SK-N-SH treated with all-trans-retinoic acid at 6 μM for 48 hours (cell line): ENCODE results near the gene CD300LB.
"Not testable (repeated sequence)": the region's sequence is repeated elsewhere in the genome, so short reads cannot be mapped to it uniquely, and the experiment has no call there.

Experiments used
- ATAC-seq: fragments of 200-7000 bp; cut with Tn5 transposase; 3 replicates; pipeline ENCODE4 v1.9.1; 2020; ENCODE audit warnings: mild to moderate bottlenecking, moderate library complexity
- ARNTL ChIP-seq: fragments of 450-650 bp; formaldehyde crosslinking; IDR thresholded peaks from 2 replicates; pipeline ENCODE4 v1.5.0; 2020; ENCODE audit warnings: low read depth, mild to moderate bottlenecking, moderate library complexity, borderline replicate concordance
- CSDC2 ChIP-seq: fragments of 250-450 bp; sonication (Bioruptor Pico); IDR thresholded peaks from 2 replicates; pipeline ENCODE4 v1.5.0; 2020; ENCODE audit warnings: mild to moderate bottlenecking, moderate library complexity
- ESRRG ChIP-seq: fragments of 250-450 bp; sonication (Bioruptor Pico); IDR thresholded peaks from 2 replicates; pipeline ENCODE4 v1.6.1; 2021; ENCODE audit warnings: mild to moderate bottlenecking
- GLIS3 ChIP-seq: fragments of 250-450 bp; sonication (Bioruptor Pico); IDR thresholded peaks from 2 replicates; pipeline ENCODE4 v1.5.0; 2020; ENCODE audit warnings: mild to moderate bottlenecking, moderate library complexity
- ISL1 ChIP-seq: fragments of 250-450 bp; sonication (Bioruptor Pico); IDR thresholded peaks from 2 replicates; pipeline ENCODE4 v2.1.2; 2022; ENCODE audit warnings: mild to moderate bottlenecking, moderate library complexity
- OSR1 ChIP-seq: fragments of 250-450 bp; sonication (Bioruptor Pico); IDR thresholded peaks from 2 replicates; pipeline ENCODE4 v1.8.0; 2022; ENCODE audit warnings: moderate library complexity, mild to moderate bottlenecking, inconsistent platforms
- PATZ1 ChIP-seq: fragments of 250-450 bp; sonication (Bioruptor Pico); IDR thresholded peaks from 2 replicates; pipeline ENCODE4 v1.8.0; 2020; ENCODE audit warnings: mild to moderate bottlenecking, moderate library complexity, borderline replicate concordance
- PPARA ChIP-seq: fragments of 250-450 bp; sonication (Bioruptor Pico); IDR thresholded peaks from 2 replicates; pipeline ENCODE4 v1.5.0; 2020; ENCODE audit warnings: mild to moderate bottlenecking, borderline replicate concordance
- RARB ChIP-seq: fragments of 250-450 bp; sonication (Bioruptor Pico); IDR thresholded peaks from 2 replicates; pipeline ENCODE4 v1.8.0; 2021; ENCODE audit warnings: mild to moderate bottlenecking, moderate library complexity
- SNAI2 ChIP-seq: fragments of 250-450 bp; sonication (Bioruptor Pico); IDR thresholded peaks from 2 replicates; pipeline ENCODE4 v1.5.0; 2020; ENCODE audit warnings: mild to moderate bottlenecking, moderate library complexity
- TCF4 ChIP-seq: fragments of 250-450 bp; sonication (Bioruptor Pico); IDR thresholded peaks from 2 replicates; pipeline ENCODE4 v1.8.0; 2021; ENCODE audit warnings: mild to moderate bottlenecking, moderate library complexity, borderline replicate concordance
- TOX ChIP-seq: fragments of 250-450 bp; sonication (Bioruptor Pico); IDR thresholded peaks from 2 replicates; pipeline ENCODE4 v1.8.0; 2021; ENCODE audit warnings: mild to moderate bottlenecking, moderate library complexity, borderline replicate concordance
- TSHZ2 ChIP-seq: fragments of 250-450 bp; sonication (Bioruptor Pico); IDR thresholded peaks from 2 replicates; pipeline ENCODE4 v1.5.0; 2020; ENCODE audit warnings: mild to moderate bottlenecking, moderate library complexity
- ZC3H10 ChIP-seq: fragments of 250-450 bp; sonication (Bioruptor Pico); IDR thresholded peaks from 2 replicates; pipeline ENCODE4 v1.5.1; 2021; ENCODE audit warnings: mild to moderate bottlenecking, moderate library complexity
- ZFP3 ChIP-seq: fragments of 250-450 bp; sonication (Bioruptor Pico); IDR thresholded peaks from 2 replicates; pipeline ENCODE4 v1.5.0; 2020; ENCODE audit warnings: mild to moderate bottlenecking, moderate library complexity
- ZFP30 ChIP-seq: fragments of 450-650 bp; formaldehyde crosslinking; IDR thresholded peaks from 2 replicates; pipeline ENCODE4 v1.5.0; 2022; ENCODE audit warnings: mild to moderate bottlenecking, moderate library complexity
- ZNF565 ChIP-seq: fragments of 450-650 bp; formaldehyde crosslinking; conservative IDR thresholded peaks from 2 replicates; pipeline ENCODE4 v1.5.0; 2020; ENCODE audit warnings: low read depth, mild to moderate bottlenecking, moderate library complexity
- ZNF8 ChIP-seq: fragments of 450-650 bp; formaldehyde crosslinking; IDR thresholded peaks from 2 replicates; pipeline ENCODE4 v1.5.0; 2020; ENCODE audit warnings: mild to moderate bottlenecking, moderate library complexity
- TF ChIP-seq, protein P1 (sequence below): fragments of 250-450 bp; sonication (Bioruptor Pico); IDR thresholded peaks from 2 replicates; pipeline ENCODE4 v1.8.0; 2021; ENCODE audit warnings: low read depth, mild to moderate bottlenecking, moderate library complexity, borderline replicate concordance
- TF ChIP-seq, protein P2 (sequence below): fragments of 250-450 bp; sonication (Bioruptor Pico); IDR thresholded peaks from 2 replicates; pipeline ENCODE4 v1.5.1; 2020; ENCODE audit warnings: low read depth, mild to moderate bottlenecking, moderate library complexity

The CD300LB gene

DNA sequence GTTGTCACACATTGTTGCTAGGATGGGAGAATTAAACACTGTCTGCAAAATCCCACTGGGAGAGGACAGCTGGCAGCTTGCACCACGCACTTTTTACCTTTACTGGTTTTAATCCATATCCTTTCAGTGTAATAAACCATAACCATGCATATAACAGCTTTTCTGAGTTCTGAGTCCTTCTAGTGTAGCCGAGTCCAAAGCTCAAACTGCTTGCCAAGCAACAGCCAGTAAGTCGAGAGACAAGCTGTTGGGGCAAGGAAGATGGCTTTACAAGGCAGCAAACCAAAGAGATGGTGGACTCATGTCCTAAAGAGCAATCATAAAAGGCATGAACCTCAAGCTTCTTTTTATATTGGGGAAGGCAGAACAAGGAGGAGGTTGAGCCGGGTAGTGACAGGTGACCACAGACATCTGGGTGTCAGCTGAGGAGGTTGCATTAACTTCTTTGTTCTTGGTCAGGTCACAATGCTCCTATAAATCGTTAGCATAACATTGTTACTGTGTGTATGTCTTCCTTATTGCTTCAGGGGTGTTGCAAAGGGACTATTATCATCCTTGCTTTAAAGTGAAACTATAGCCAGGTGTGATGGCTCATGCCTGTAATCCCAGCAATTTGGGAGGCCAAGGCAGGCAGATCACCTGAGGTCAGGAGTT is 43.3 kb upstream of the CD300LB start:
- no peak for ATAC-seq
- no peak for TF ChIP-seq CSDC2
- TF ChIP-seq ESRRG (CRISPR knock-in tag) = no peak
- no peak for TF ChIP-seq ARNTL (CRISPR knock-in tag)
- TF ChIP-seq ZFP3 (CRISPR knock-in tag) = no peak
- TF ChIP-seq TCF4 (CRISPR knock-in tag) = no peak
- no peak for TF ChIP-seq ZFP30 (CRISPR knock-in tag)
- TF ChIP-seq ISL1 (CRISPR knock-in tag) = no peak
- TF ChIP-seq, protein P1, sequence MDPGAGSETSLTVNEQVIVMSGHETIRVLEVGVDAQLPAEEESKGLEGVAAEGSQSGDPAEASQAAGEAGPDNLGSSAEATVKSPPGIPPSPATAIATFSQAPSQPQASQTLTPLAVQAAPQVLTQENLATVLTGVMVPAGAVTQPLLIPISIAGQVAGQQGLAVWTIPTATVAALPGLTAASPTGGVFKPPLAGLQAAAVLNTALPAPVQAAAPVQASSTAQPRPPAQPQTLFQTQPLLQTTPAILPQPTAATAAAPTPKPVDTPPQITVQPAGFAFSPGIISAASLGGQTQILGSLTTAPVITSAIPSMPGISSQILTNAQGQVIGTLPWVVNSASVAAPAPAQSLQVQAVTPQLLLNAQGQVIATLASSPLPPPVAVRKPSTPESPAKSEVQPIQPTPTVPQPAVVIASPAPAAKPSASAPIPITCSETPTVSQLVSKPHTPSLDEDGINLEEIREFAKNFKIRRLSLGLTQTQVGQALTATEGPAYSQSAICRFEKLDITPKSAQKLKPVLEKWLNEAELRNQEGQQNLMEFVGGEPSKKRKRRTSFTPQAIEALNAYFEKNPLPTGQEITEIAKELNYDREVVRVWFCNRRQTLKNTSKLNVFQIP (CRISPR knock-in tag) = no peak
- TF ChIP-seq TOX (CRISPR knock-in tag) = no peak
- TF ChIP-seq, protein P2, sequence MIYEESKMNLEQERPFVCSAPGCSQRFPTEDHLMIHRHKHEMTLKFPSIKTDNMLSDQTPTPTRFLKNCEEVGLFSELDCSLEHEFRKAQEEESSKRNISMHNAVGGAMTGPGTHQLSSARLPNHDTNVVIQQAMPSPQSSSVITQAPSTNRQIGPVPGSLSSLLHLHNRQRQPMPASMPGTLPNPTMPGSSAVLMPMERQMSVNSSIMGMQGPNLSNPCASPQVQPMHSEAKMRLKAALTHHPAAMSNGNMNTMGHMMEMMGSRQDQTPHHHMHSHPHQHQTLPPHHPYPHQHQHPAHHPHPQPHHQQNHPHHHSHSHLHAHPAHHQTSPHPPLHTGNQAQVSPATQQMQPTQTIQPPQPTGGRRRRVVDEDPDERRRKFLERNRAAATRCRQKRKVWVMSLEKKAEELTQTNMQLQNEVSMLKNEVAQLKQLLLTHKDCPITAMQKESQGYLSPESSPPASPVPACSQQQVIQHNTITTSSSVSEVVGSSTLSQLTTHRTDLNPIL = no peak
- TF ChIP-seq, all 23 proteins: peak for 0

DNA sequence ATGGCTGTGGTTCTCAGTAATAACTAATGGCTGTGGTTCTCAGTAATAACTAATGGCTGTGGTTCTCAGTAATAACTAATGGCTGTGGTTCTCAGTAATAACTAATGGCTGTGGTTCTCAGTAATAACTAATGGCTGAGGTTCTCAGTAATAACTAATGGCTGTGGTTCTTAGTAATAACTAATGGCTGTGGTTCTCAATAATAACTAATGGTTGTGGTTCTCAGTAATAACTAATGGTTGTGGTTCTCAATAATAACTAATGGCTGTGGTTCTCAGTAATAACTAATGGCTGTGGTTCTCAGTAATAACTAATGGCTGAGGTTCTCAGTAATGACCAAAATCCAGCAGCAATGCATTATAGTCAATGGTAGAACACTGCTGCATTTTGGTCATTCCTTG is 42.4 kb upstream of the CD300LB start:
- ATAC-seq = not testable (repeated sequence)

DNA sequence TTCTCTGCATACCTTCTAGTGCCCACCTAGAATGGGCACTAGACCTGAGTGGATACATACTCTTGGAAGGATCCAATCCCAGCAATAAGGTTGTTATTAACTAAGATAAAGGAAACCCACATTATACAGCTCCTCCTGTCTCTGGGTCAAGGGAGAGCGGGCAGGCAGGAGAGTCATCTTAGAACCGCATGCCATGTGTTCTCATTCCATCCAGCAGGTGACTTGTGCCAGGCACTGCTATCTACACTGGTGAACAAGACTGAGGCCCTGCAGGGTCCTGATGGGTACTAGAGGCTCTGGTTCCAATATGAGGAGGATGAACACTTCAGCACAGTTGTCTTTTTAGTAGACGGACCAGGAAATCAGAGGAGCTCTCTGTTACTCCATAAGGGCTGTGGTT is 41.9 kb upstream of the CD300LB start:
- no peak for TF ChIP-seq ARNTL (CRISPR knock-in tag)
- no peak for TF ChIP-seq CSDC2
- no peak for TF ChIP-seq ESRRG (CRISPR knock-in tag)
- no peak for TF ChIP-seq RARB (CRISPR knock-in tag)
- TF ChIP-seq ZC3H10 (CRISPR knock-in tag) = no peak
- TF ChIP-seq ZFP30 (CRISPR knock-in tag) = no peak
- TF ChIP-seq SNAI2 (CRISPR knock-in tag) = no peak
- TF ChIP-seq, all 23 proteins: peak for 0
- no peak for ATAC-seq

DNA sequence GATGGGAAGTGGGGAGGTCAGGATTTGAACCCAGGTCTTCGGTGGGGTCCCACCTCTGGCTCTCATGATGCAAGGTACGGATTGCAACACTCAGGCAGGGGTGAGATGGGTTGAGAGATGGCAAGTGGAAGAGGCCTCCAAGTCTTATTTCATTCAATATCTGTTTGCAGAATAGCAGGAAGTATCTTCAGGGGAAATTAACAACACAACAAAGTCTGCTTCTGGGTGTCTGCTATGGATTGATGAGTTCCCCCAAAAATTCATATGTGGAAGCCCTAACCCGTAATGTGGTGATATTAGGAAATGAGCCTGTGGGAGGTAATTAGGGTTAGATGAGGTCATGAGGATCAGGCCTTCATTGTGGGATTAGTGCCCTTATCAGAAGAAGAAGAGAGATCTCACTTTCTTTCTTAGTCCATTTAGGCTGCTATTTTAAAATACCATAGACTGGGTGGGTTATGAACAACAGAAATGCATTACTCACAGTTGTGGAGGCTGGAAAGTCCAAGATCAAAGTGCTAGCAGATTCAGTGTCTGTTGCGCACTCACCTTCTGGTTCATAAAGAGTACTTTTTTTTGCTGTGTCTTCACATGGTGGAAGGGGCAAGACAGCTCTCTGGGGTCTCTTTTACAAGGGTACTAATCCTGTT is 40.5 kb upstream of the CD300LB start:
- ATAC-seq = no peak
- TF ChIP-seq PPARA (CRISPR knock-in tag) (no peak), ZC3H10 (CRISPR knock-in tag) (no peak), CSDC2 (no peak), ZNF8 (CRISPR knock-in tag) (no peak), RARB (CRISPR knock-in tag) (no peak), OSR1 (CRISPR knock-in tag) (no peak)
- TF ChIP-seq, protein P1 (CRISPR knock-in tag) = no peak
- TF ChIP-seq, protein P2 = no peak

DNA sequence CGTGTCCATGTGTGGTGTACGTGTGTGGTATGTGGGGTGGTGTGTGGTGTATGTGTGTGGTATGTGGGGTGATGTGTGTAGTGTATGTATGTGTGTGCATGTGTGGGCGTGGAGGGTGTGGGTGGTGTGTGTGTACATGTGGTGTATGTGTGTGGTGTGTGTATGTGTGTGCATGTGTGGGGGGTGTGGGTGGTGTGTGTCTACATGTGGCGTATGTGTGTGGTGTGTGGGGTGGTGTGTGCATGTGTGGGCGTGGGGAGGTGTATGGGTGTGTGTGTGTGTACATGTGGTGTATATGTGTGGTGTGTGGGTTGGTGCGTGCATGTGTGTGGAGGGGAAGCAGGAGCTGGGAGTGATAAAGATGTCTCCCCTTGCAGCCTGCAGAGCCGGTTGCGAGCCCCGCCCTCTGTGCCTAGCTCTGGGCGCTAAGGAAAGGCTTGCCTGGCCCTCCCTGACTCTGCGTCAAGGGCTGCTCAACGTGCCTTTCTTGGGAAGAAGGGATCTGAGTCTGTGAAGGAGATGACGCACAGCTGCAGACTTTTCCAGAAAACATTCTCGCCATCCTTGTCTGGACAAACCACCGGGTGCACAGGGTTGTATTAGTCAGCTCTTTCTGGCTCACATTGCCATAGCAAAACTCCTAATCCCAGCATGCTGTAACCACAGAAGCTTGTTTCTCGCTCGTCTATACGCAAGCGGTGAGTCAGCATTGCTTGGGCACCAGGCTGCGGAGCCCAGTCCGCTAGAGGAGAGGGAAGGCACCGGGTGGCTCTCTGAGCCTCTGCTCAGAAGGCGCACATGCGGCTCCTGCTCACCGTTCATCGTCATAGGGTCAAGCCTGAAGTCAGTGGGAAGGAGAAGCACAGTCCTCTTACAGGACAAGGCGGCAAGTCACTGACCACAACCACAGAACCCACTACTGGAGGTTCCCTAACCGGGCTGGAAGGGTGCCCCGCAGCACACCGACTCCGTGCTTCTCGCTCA is 38.0 kb upstream of the CD300LB start:
- no peak for ATAC-seq
- no peak for TF ChIP-seq GLIS3 (CRISPR knock-in tag)
- no peak for TF ChIP-seq SNAI2 (CRISPR knock-in tag)
- no peak for TF ChIP-seq ARNTL (CRISPR knock-in tag)
- no peak for TF ChIP-seq PATZ1 (CRISPR knock-in tag)
- TF ChIP-seq ZFP3 (CRISPR knock-in tag) = no peak
- no peak for TF ChIP-seq PPARA (CRISPR knock-in tag)
- no peak for TF ChIP-seq ZNF565 (CRISPR knock-in tag)
- no peak for TF ChIP-seq TSHZ2
- no peak for TF ChIP-seq ZNF8 (CRISPR knock-in tag)
- no peak for TF ChIP-seq TCF4 (CRISPR knock-in tag)
